Left lobe of liver (tissue), 2 donors: ENCODE measurements around the gene SLC16A7. TPM values are rescaled to one million over a fixed set of nuclear protein-coding genes. Genes with fewer than 3 reads are reported as not detected.

Source experiments
- ATAC-seq: fragments of 200-7000 bp; cut with Tn5 transposase; one replicate; pipeline ENCODE4 v1.9.1; 2020; ENCODE audit warnings: mild to moderate bottlenecking, moderate library complexity
- DNase-seq: peaks from one replicate; pipeline ENCODE4 v3.0.0-alpha.2; 2020; ENCODE audit warnings: low spot score
- total RNA-seq: library from RNA; stranded (reverse); gene quantifications from one replicate; pipeline ENCODE4 v1.2.1, GENCODE V29; 2021
- donor health status: DM: no; HTN: no; CAD: no; lungs with moderate emphysema.
- donor health status: DM: no; HTN: yes; CAD: no.

Gene SLC16A7
- total RNA-seq, 1 donor from 2014 or later, result 5.9 TPM

DNA sequence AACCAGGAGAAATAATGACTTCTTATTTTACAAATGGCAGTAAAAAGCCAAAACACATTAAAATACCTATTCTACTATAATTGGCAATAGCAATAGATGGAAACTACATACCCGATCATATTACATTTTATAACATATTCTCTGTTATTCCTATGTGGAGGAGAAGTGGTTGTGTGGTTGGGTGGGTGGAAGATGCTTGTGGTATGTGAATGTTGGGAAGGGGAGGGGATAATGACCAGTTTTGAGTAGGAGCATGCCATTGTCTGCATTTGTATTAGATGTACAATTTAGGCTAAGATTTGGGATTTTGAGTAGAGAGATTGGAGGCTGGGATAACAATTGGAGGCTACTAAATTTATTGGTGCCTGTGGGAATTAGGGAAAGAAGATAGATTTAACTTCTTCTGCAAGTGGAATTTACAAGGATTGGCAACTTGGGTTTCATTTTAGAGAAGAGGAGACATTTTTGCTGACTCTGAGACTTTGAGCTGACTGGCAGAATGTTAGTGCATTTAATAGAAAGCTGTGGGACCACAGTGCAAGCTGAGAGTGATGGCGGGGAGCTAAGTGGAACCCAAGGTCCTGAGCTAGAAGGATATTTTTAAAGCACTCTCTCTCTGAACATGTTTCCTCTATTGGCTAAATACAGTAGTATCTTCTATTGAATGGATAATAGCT lies 65.2 kb downstream of the SLC16A7 start:
- no peak for ATAC-seq

DNA sequence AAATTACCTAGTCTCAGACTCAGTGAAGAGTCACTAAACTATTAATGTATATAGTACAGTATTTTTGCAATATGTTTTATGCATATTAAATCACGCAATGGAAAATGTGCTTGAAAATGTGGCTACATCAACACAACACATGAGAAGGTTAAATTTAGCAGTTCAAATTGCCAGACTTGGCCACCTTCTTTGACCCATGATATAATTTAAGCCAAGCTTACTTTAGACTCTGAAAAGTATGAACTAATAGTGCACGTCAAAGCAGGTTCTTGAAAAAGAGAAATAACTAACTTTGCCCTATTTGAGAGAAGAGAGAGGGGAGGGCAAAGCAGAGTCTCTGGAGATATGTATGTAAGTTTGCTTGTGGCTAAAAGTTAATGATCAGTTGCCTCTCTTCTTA lies 68.7 kb downstream of the SLC16A7 start:
- DNase-seq, result no peak
- no peak for ATAC-seq

More for the DNA sequence above, 65.2 kb downstream of the SLC16A7 start:
- DNase-seq, result no peak

- DNase-seq, result no peak
Measured at GRCh38 chr12:59665701-59666100, 69.9 kb downstream of the SLC16A7 start.

DNA sequence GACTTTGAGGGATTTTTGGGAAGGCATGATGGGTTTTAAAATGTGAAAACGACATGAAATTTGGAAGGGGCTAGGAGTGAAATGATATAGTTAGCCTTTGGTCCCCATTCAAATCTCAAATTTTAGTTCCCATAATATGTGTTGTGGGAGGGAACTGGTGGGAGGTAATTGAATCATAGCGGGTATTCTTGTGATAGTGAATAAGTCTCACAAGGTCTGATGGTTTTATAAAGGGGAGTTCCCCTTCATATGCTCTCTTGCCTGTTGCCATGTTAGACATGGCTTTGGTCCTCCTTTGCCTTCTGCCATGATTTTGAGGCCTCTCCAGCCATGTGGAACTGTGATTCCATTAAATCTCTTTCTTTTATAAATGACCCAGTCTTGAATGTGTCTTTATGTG lies 72.8 kb downstream of the SLC16A7 start:
- DNase-seq (no peak), ATAC-seq (no peak)

More at GRCh38 chr12:59665701-59666100, 69.9 kb downstream of the SLC16A7 start:
- peak; percentile 36 for ATAC-seq

- no peak for ATAC-seq
- no peak for DNase-seq
Measured at GRCh38 chr12:59672273-59672672, 76.4 kb downstream of the SLC16A7 start.

- DNase-seq (no peak), ATAC-seq (no peak)
Measured at GRCh38 chr12:59675461-59675860, 79.6 kb downstream of the SLC16A7 start.

- ATAC-seq (peak; percentile 69), DNase-seq (no peak)
Measured at GRCh38 chr12:59677857-59678256, 82.0 kb downstream of the SLC16A7 start.

GRCh38 chr12:59678759-59679411 lies 83.1 kb downstream of the SLC16A7 start:
- DNase-seq (no peak), ATAC-seq (no peak)

DNA sequence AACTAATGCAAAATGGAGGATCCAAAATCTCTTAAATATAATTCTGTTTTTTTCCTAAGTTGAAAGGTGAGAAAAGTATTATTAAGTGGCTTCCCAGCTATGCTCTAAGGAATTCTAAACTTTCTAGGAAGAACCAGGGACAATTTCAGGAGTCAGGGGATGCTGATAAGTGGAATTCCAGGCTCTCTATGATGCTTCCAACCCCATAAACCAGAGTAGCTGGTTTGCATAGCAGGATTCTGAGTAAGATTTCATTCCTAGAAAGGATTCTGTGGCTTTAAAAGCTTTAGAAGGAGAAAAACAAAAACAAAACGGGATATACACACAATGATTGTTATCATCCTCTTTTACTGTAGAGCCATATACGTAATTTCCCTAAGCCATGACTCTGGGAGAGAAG lies 93.9 kb downstream of the SLC16A7 start:
- no peak for ATAC-seq
- DNase-seq, result no peak

DNA sequence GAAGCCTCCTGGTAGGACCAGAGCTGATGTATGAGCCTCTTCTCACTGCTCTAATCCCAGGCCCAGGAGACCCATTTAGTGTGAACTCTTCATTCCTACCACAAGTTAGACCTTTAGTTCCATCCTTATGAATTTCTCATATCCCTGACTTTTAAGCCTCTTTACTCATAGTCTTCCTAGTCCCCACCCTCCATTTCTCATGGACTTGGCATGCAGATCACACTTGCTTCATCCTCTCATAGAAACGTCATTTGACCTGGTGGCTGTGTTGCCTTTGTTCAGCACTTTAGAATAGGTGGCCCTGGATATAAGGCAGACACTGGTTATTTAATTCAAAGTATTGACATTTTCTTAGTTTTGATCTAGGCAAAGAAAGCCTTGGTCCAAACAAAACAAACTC lies 99.5 kb downstream of the SLC16A7 start:
- DNase-seq, result no peak
- ATAC-seq, result no peak

GRCh38 chr12:59698600-59698999 lies 102.8 kb downstream of the SLC16A7 start:
- ATAC-seq (peak; percentile 31), DNase-seq (no peak)

DNA sequence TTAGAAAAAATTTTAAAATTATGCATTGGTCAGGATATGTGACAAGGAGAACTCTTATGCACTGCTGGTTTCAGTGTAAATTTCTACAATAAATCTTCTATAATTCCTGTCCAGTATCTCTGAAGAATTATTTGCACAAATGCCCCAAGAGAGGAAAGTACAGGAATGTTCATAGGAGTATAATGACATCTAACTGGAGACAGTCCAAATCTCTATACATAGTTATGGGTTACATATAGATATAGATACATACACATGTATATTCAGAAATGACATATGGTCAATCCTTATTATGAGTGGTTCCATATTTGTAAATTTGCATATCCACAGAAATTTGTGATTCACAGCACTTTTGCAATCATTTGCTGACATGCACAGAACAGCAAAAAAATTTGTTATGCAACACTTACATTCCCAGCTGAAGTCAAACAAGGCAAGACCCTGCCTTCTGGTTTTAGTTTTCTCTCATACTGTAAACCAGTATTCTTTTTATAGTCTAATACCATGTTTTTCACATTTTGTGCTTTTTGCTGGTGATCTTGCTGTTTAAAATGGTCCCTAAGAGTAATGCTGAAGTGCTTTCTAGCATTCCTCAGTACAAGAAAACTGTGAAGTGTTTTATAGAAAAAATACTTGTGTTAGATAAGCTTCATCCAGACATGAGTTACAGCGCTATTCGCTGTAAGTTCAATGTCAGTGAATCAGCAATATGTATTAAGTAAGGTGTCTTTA lies 103.8 kb downstream of the SLC16A7 start:
- DNase-seq (no peak), ATAC-seq (peak; percentile 82)

DNA sequence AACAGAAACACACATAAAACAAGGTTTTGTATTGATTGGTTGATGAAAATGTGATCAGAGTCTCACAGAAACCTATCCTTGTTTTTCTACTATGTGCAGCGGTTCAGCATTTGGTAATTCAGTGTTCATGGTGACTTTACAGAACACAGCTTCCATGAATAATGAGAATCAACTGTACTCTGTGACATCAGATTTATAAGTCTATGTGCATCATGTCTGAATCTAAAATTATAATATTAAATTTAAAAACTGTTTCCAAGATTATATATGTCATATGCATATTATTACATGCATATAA lies 104.3 kb downstream of the SLC16A7 start:
- peak; percentile 62 for ATAC-seq
- no peak for DNase-seq

DNA sequence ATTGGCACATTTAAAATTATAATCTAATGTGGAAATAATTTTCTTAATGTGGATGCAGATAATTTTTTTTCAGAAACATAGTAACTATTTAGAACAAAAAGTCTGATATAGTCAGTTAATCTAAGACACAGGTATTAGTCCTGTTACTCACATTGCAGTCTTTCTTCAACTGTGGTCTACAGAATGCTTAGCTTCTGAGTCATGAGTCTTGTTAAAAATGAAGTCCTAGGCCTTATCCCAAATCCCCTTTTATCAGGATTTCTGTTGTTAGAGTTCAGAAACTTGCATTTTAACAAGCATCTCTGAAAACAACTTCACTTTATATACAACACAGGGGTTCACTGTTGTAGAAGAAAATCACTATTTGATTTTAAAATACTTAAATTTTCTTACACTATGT lies 112.2 kb downstream of the SLC16A7 start:
- ATAC-seq (no peak), DNase-seq (no peak)

DNA sequence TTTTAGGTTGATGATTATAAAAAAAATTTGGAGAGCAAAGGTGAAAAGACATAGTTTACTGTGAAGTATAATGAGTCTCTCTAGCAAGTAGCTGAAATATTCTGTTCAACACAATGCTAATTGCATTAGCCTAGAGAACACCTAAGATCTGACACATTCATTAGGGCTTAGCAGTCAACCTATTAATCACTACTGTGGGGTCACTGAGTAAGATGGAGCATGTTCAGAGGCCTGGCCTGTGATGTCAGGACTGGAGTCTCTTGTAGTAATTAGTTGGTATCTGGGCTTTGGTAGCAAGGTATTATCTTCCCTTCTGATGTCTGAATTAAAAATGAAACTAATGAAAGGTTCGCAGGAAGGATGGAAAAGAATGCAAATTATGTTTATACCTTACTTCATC lies 112.7 kb downstream of the SLC16A7 start:
- ATAC-seq (no peak), DNase-seq (no peak)

DNA sequence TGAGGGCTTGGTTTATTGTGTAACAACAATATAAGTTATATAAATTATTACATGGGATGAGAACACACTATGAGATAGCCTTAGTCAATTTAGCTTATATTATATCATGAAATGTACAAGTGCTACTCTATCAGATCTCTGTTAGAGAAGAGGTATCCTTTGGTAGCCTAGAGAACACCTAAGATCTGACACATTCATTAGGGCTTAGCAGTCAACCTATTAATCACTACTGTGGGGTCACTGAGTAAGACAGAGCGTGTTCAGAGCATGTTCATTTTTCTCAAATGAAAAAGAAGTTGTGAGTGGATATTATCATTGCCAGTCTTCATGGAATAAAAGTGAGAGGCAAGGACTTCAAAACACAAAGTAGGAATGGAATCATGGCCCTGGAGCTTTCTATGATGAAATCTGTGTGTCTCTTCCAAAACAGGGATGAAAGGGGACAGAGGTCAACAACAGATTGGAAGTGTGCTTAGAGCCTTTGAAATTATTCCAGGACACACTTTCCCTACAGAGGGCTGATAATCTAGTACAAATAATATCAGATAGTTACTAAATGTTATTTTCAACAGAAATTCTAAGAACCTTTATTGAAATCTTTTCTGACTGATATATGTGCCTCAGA lies 114.3 kb downstream of the SLC16A7 start:
- DNase-seq (no peak), ATAC-seq (peak; percentile 95)

- DNase-seq, result no peak
- ATAC-seq, result no peak
Measured at GRCh38 chr12:59710964-59711363, 115.1 kb downstream of the SLC16A7 start.

DNA sequence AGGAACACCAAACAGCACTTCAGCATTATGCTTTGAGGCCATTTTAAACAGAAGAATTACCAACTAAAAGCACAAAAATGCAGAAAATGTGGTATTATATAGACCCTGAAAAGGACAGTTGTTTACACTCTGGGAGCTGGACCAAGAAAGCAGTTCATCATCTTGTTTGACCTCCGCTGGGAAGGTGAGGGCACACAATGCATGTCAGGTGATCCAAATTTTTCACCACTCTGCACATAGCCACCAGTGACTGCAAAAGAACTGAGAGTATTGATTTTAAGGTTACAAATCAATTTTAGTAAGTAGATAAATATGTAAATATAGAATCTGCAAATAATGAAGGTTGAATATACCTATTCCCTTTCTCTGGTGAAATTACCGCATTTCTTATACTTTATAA lies 119.6 kb downstream of the SLC16A7 start:
- peak; percentile 67 for DNase-seq
- ATAC-seq, result peak; percentile 93

DNA sequence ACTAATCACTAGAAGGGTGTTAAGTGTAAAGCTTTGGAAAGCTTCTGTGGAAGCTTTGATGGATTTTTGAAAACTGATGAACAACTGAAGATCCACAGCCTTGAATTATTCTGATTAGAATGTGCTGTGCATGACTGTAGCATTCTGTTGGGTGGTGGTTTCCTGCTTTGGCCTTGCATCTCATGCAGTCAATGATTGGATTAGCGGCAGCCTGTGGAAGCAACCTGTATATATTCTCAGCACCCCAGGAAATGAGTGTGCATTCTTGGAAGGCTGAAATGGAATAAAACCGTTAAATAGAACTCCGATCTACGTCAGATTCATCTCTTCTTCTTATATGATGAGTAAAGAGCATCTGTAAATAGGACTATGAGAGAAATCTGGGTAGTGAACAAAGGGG lies 120.2 kb downstream of the SLC16A7 start:
- DNase-seq, result no peak
- no peak for ATAC-seq

- DNase-seq, result no peak
- ATAC-seq, result peak; percentile 80
Measured at GRCh38 chr12:59717436-59717835, 121.6 kb downstream of the SLC16A7 start.

DNA sequence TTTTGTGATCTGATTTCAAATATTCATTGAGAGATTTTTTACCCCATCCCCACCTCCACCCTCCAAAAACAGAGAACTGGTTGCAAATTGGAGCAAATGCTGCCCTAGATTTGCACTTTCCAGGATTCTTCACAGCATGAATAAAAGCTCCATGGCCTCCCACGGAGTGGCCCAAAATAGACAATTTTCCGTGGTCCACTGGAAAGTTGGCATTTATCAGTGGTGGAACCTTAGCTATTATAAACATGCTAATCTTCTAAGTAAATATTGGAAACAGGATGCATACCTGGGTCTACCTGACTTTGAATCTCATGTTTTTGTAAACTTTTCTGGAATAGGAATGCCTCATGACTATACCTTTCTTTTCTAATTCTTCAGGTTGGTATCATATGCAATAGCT lies 123.9 kb downstream of the SLC16A7 start:
- DNase-seq (no peak), ATAC-seq (no peak)

- no peak for ATAC-seq
- no peak for DNase-seq
Measured at GRCh38 chr12:59723520-59723919, 127.7 kb downstream of the SLC16A7 start.
